Neutrophil (primary cell): ENCODE data around the gene TSEN54.

Source experiments
- H3K27ac ChIP-seq: fragments of 200-600 bp; sonication (generic); 2 replicates; pipeline ENCODE4 v1.5.1; 2016; ENCODE audit warnings: mild to moderate bottlenecking, moderate library complexity
- H3K27me3 ChIP-seq: fragments of 200-600 bp; sonication (generic); 2 replicates; pipeline ENCODE4 v1.6.0; 2016; ENCODE audit warnings: mild to moderate bottlenecking
- H3K36me3 ChIP-seq: fragments of 200-600 bp; sonication (generic); 2 replicates; pipeline ENCODE4 v1.5.1; 2017
- H3K4me1 ChIP-seq, 2 experiments: fragments of 200-600 bp in 1 of 2; sonication (generic) in 1 of 2; 1 replicate in 1 of 2; 2 replicates in 1 of 2; pipeline versions ENCODE4 v1.5.1 to v1.6.1; 2013 to 2016; ENCODE audit warnings: low read depth in 1 of 2, low read length in 1 of 2, mild to moderate bottlenecking in 1 of 2, moderate library complexity in 1 of 2; ENCODE audit not compliant: control insufficient read depth in 1 of 2, insufficient read depth in 1 of 2
- H3K4me3 ChIP-seq, 2 experiments: fragments of 200-600 bp in 1 of 2; sonication (generic) in 1 of 2; 1 replicate in 1 of 2; 2 replicates in 1 of 2; pipeline ENCODE4 v1.5.1; 2013 to 2016; ENCODE audit warnings: low read depth in 1 of 2, low read length in 1 of 2, mild to moderate bottlenecking in 1 of 2, moderate library complexity in 1 of 2
- H3K9me3 ChIP-seq: fragments of 200-600 bp; sonication (generic); 2 replicates; pipeline ENCODE4 v1.5.1; 2016
- TF ChIP-seq, protein P1 (sequence below): fragments of 200-600 bp; sonication (generic); IDR thresholded peaks from 2 replicates; pipeline ENCODE4 v1.5.1; 2016; ENCODE audit warnings: antibody characterized with exemption

Gene TSEN54

GRCh38 chr17:75502721-75503329 lies 13.5 kb upstream of the TSEN54 start:
- Histone ChIP-seq H3K4me1 (peaks cover 0 to 4% of the 10 kb centered on the region in 2 experiments), H3K36me3 (peaks cover 22% of the 10 kb centered on the region), H3K27ac (no peak overlapping the region), H3K27me3 (no peaks in the 10 kb centered on the region), H3K4me3 (no peak overlapping the region), H3K9me3 (no peaks in the 10 kb centered on the region)
- TF ChIP-seq, protein P1, sequence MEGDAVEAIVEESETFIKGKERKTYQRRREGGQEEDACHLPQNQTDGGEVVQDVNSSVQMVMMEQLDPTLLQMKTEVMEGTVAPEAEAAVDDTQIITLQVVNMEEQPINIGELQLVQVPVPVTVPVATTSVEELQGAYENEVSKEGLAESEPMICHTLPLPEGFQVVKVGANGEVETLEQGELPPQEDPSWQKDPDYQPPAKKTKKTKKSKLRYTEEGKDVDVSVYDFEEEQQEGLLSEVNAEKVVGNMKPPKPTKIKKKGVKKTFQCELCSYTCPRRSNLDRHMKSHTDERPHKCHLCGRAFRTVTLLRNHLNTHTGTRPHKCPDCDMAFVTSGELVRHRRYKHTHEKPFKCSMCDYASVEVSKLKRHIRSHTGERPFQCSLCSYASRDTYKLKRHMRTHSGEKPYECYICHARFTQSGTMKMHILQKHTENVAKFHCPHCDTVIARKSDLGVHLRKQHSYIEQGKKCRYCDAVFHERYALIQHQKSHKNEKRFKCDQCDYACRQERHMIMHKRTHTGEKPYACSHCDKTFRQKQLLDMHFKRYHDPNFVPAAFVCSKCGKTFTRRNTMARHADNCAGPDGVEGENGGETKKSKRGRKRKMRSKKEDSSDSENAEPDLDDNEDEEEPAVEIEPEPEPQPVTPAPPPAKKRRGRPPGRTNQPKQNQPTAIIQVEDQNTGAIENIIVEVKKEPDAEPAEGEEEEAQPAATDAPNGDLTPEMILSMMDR: no peak

DNA sequence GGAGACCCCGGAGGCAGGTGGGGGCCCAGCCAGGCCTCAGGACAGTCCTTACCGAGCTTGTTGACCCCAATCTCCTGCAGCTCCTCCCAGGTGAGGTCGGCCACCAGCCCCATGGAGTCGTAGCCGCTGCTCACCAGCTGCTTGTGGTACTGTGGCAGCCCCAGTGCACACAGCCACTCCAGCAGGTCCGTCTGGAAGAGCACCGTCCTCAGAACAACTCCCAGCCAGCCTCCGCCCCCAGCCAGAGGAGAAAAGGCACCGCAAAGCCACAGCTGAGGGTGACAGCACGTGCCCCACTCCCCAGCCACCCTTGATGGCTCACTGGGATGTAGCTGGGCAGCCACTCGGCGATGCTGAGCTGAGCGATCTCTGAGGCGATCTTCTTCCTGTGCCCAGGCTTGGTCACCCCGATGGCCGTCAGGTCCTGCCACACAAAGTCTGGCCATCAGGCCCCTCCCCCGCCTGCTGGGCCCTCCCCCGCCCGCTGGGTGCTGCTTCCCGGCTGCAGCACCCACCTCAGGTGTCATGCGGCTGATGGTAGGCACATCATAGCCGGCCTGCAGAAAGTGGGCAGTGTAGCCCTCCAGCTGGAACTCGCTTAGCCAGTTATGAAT lies 12.9 kb upstream of the TSEN54 start:
- Histone ChIP-seq H3K9me3 (no peaks in the 10 kb centered on the region), H3K4me1 (no peaks in the 10 kb centered on the region), H3K27me3 (no peaks in the 10 kb centered on the region), H3K4me3 (no peak overlapping the region), H3K27ac (no peak overlapping the region), H3K36me3 (peaks cover 16% of the 10 kb centered on the region)
- TF ChIP-seq, protein P1: no peak

- no peaks in the 10 kb centered on the region for H3K9me3 ChIP-seq
- peaks cover 11% of the 10 kb centered on the region for H3K36me3 ChIP-seq
- H3K4me3 ChIP-seq: no peak overlapping the region
- no peaks in the 10 kb centered on the region for H3K4me1 ChIP-seq
- no peak overlapping the region for H3K27ac ChIP-seq
- TF ChIP-seq, protein P1: no peak
- H3K27me3 ChIP-seq: no peaks in the 10 kb centered on the region
These were observed 12.4 kb upstream of the TSEN54 start for GRCh38 chr17:75503976-75504346.

- no peak overlapping the region for H3K4me3 ChIP-seq
- peaks cover 5% of the 10 kb centered on the region for H3K36me3 ChIP-seq
- H3K27ac ChIP-seq: no peak overlapping the region
- no peaks in the 10 kb centered on the region for H3K9me3 ChIP-seq
- TF ChIP-seq, protein P1: peak; percentile 60
- no peaks in the 10 kb centered on the region for H3K27me3 ChIP-seq
- no peaks in the 10 kb centered on the region for H3K4me1 ChIP-seq
These were observed 11.8 kb upstream of the TSEN54 start for GRCh38 chr17:75504347-75505151.

GRCh38 chr17:75505152-75505409 lies 11.2 kb upstream of the TSEN54 start:
- TF ChIP-seq, protein P1: no peak
- peaks cover 1% of the 10 kb centered on the region for H3K36me3 ChIP-seq

More at GRCh38 chr17:75505152-75505409, 11.2 kb upstream of the TSEN54 start:
- Histone ChIP-seq H3K9me3 (no peaks in the 10 kb centered on the region), H3K27ac (no peak overlapping the region), H3K27me3 (no peaks in the 10 kb centered on the region), H3K4me1 (no peaks in the 10 kb centered on the region), H3K4me3 (no peak overlapping the region)
